Large intestine (tissue), 12 donors: ENCODE measurements around the gene PDILT. TPM values are rescaled to one million over a fixed set of nuclear protein-coding genes. Genes with fewer than 3 reads are reported as not detected.
"Not testable (repeated sequence)": the region's sequence is repeated elsewhere in the genome, so short reads cannot be mapped to it uniquely, and the experiment has no call there.

Experiments used
- DNase-seq, 2 donors: peaks; one replicate each; pipeline versions ENCODE4 v3.0.0 to v3.0.0-alpha.2; 2013
- H3K27ac ChIP-seq: one replicate; pipeline ENCODE4 v1.5.1; 2013; ENCODE audit warnings: low read length
- H3K27me3 ChIP-seq: 2 replicates; pipeline ENCODE4 v1.6.1; 2013; ENCODE audit warnings: low read length; ENCODE audit not compliant: control insufficient read depth, insufficient read depth
- H3K36me3 ChIP-seq: 2 replicates; pipeline ENCODE4 v1.6.1; 2013; ENCODE audit warnings: low read length; ENCODE audit not compliant: control insufficient read depth, insufficient read depth
- H3K4me1 ChIP-seq: one replicate; pipeline ENCODE4 v1.6.1; 2013; ENCODE audit warnings: low read length; ENCODE audit not compliant: control insufficient read depth, insufficient read depth
- H3K4me3 ChIP-seq: one replicate; pipeline ENCODE4 v1.5.1; 2013; ENCODE audit warnings: low read length
- H3K9me3 ChIP-seq: one replicate; pipeline ENCODE4 v1.6.1; 2013; ENCODE audit warnings: mild to moderate bottlenecking, low read depth, low read length, moderate library complexity; ENCODE audit not compliant: control insufficient read depth
- WGBS: methylation state at CpG from one replicate; pipeline ENCODE4 v1.1.5; 2013; ENCODE audit warnings: low lambda C conversion rate; ENCODE audit not compliant: insufficient coverage; 5-methylcytosine and 5-hydroxymethylcytosine counted together
- long read RNA-seq, 11 donors: transcript quantifications; one replicate each; lab custom pipeline, GENCODE V29; 2026
- polyA plus RNA-seq: library from polyadenylated mRNA; unstranded; fragments of 120-200 nt; gene quantifications from one replicate; pipeline ENCODE4 v1.2.1, GENCODE V29; 2013

The PDILT gene, protein sequence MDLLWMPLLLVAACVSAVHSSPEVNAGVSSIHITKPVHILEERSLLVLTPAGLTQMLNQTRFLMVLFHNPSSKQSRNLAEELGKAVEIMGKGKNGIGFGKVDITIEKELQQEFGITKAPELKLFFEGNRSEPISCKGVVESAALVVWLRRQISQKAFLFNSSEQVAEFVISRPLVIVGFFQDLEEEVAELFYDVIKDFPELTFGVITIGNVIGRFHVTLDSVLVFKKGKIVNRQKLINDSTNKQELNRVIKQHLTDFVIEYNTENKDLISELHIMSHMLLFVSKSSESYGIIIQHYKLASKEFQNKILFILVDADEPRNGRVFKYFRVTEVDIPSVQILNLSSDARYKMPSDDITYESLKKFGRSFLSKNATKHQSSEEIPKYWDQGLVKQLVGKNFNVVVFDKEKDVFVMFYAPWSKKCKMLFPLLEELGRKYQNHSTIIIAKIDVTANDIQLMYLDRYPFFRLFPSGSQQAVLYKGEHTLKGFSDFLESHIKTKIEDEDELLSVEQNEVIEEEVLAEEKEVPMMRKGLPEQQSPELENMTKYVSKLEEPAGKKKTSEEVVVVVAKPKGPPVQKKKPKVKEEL
- polyA plus RNA-seq: not detected
- long read RNA-seq, donor 1: 0 reads
- long read RNA-seq, donor 2: 0 reads
- long read RNA-seq, donor 3: 0 reads
- long read RNA-seq, donor 4: 0 reads
- long read RNA-seq, donor 5: 0 reads
- long read RNA-seq, donor 6: 0 reads
- long read RNA-seq, donor 7: 0 reads
- long read RNA-seq, donor 8: 0 reads
- long read RNA-seq, donor 9: 0 reads
- long read RNA-seq, donor 10: 0 reads
- long read RNA-seq, donor 11: 0 reads

GRCh38 chr16:20404637-20405036 lies at the start of gene PDILT:
Gene PDILT, minus strand, starts transcription at chr16:20404737. Its CDS starts 5,437 bp downstream, at chr16:20399300.
- H3K9me3 ChIP-seq: no peaks in the 10 kb centered on the region
- H3K4me3 ChIP-seq: no peak within 1 kb of the TSS
- no peaks in the 10 kb centered on the region for H3K27me3 ChIP-seq
- no CpG with 5 or more reads among the region's 2 CpGs for WGBS
- peaks cover 4% of the 10 kb centered on the region for H3K4me1 ChIP-seq
- no peaks in the 10 kb centered on the region for H3K36me3 ChIP-seq
- DNase-seq: no peak
- no peak within 1 kb of the TSS for H3K27ac ChIP-seq

DNA sequence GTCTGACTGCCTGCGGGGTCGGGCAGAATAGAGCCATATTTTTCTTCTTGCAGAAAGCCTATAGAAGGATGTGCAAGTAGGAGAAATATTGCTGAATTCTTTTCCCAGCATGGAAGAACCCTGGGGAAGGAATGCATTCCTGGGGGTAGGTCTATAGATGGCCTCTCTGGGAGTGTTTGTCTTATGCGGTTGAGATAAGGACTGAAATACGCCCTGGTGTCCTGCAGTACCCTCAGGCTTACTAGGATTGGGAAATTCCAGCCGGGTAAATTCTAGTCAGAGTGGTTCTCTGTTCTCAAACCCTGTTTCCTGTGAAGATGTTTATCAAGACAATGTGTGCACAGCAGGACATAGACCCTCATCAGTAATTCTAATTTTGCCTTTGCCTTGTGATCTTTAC lies 49.1 kb upstream of the PDILT start:
- not testable (repeated sequence) for H3K36me3 ChIP-seq, H3K4me3 ChIP-seq, H3K4me1 ChIP-seq, H3K27me3 ChIP-seq, H3K27ac ChIP-seq, H3K9me3 ChIP-seq, DNase-seq
- WGBS: no CpG with 5 or more reads among the region's 5 CpGs

- no CpG with 5 or more reads among the region's 1 CpG for WGBS
Observed at GRCh38 chr16:20451364-20451763, 46.8 kb upstream of the PDILT start, which contains the start of gene ACSM2A. Gene ACSM2A, plus strand, starts transcription at chr16:20451521. Its CDS starts 8,594 bp downstream, at chr16:20460115.

DNA sequence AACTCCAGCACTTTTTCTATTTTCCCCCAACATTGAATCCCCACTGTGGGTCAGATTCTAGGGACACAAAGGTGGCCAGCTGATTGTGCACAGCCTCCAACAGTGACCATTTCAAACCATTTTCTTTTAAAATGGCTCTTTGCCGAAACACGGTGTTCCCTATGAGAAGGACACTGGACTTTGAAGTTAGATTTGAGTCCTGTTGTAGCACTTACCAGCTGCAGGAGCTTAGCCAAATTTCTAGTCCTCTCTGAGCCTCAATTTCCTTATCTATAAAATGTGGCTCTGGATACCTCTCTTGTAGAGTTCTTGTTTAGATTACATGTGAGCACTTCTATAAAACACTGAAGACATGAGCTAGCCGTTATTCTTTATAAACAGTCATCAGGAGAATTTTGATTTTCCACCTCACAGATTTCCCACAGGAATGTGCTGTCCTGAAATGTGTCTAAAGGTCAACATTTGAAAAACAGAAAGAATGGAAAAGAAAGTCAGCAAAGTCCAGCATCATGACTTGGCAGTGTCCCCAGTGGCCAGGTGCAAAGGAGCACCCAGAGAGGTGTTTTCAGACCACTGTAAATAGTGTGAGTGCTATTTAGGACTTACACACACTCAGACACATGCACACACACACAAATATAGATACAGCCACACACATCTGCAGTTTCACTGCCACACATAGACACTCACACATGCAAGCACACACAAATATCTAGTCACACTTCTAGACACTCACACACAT lies 42.3 kb upstream of the PDILT start:
- not testable (repeated sequence) for H3K27ac ChIP-seq, H3K4me3 ChIP-seq, H3K4me1 ChIP-seq, H3K27me3 ChIP-seq, DNase-seq, H3K9me3 ChIP-seq, H3K36me3 ChIP-seq
- no CpG with 5 or more reads among the region's 3 CpGs for WGBS

More at GRCh38 chr16:20451364-20451763, 46.8 kb upstream of the PDILT start, which contains the start of gene ACSM2A:
- H3K27me3 ChIP-seq, DNase-seq, H3K36me3 ChIP-seq, H3K9me3 ChIP-seq, H3K27ac ChIP-seq, H3K4me1 ChIP-seq, H3K4me3 ChIP-seq: not testable (repeated sequence)

DNA sequence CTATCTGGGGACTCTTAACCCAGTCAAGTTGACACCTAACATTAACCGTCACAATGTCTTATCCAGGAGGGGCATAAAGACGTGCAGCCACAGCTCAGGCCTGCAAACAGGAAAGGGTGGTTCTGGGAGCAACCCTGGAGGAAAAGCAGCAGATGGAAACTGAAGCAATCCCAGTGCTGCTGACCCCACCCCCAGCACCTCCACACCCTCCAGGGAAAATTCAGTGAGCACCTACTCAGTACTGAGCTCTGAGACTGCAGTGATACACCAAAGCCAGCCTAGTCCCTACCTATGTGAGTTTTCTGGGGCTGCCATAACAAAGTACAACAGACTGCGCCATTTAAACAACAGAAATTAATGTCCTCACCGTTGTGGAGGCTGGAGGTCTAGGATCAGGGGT lies 37.3 kb upstream of the PDILT start:
- H3K27me3 ChIP-seq, H3K36me3 ChIP-seq, H3K27ac ChIP-seq, DNase-seq, H3K4me1 ChIP-seq, H3K9me3 ChIP-seq, H3K4me3 ChIP-seq: not testable (repeated sequence)
- WGBS: no CpG with 5 or more reads among the region's 4 CpGs

GRCh38 chr16:20441191-20441590 lies 36.7 kb upstream of the PDILT start:
- Histone ChIP-seq H3K27ac (peak overlapping the region; percentile 23), H3K4me3 (no peak overlapping the region), H3K4me1 (peaks cover 7% of the 10 kb centered on the region), H3K36me3 (no peaks in the 10 kb centered on the region), H3K27me3 (no peaks in the 10 kb centered on the region), H3K9me3 (no peaks in the 10 kb centered on the region)
- WGBS: no CpG with 5 or more reads among the region's 3 CpGs
- DNase-seq: no peak

DNA sequence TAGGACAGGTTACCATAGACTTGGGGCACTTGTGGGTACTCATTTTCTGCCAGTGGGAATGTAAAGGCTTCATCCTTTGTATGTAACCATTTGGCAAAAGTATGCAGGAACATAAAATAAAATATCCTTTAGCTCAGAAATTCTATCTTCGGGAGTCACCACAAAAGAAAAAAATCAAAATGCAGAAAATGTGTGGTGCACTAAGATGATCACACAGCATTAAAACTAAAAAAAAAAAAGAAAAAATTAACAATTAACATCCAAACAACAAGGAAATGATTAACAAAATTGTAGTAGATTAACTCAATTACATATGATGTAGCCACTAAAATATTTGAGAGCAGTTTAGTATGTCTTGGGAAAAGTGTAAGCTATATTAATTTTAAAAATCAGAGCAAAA lies 36.2 kb upstream of the PDILT start:
- not testable (repeated sequence) for H3K27me3 ChIP-seq, H3K36me3 ChIP-seq, H3K4me3 ChIP-seq, H3K9me3 ChIP-seq, DNase-seq, H3K4me1 ChIP-seq
- H3K27ac ChIP-seq: peak overlapping the region; percentile 23
- WGBS: 88% methylated on average over 1 of the region's 1 CpG

- not testable (repeated sequence) for H3K4me3 ChIP-seq, DNase-seq, H3K36me3 ChIP-seq, H3K27me3 ChIP-seq, H3K9me3 ChIP-seq, H3K4me1 ChIP-seq, H3K27ac ChIP-seq
- no CpG with 5 or more reads among the region's 3 CpGs for WGBS
Observed at GRCh38 chr16:20439820-20440231, 35.3 kb upstream of the PDILT start.

DNA sequence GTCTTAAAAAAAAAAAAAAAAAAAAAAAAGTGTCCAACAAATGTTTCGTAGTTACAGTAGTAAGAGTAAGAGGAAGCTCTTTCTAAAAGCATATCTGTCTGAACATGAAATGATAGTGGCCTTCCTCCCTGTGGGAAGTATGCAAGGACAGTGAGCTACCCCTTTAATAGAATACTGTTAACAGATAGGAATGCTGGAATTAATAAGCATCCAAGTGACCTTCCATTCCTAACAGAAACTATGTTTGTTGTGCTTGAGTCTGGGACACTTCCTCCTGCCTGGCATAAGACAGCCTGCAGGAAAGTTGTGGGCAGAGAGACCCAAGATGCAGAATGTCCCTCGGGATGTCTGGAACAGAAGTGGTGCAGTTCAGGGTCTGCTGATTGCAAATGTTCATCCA lies 34.4 kb upstream of the PDILT start:
- not testable (repeated sequence) for H3K27me3 ChIP-seq, DNase-seq, H3K9me3 ChIP-seq, H3K36me3 ChIP-seq, H3K4me3 ChIP-seq, H3K4me1 ChIP-seq, H3K27ac ChIP-seq
- WGBS: no CpG with 5 or more reads among the region's 2 CpGs

- H3K36me3 ChIP-seq: no peaks in the 10 kb centered on the region
- H3K27me3 ChIP-seq: no peaks in the 10 kb centered on the region
- H3K4me1 ChIP-seq: peaks cover under 1% of the 10 kb centered on the region
- H3K4me3 ChIP-seq: no peak overlapping the region
- H3K27ac ChIP-seq: no peak overlapping the region
- DNase-seq: no peak
- H3K9me3 ChIP-seq: no peaks in the 10 kb centered on the region
- WGBS: no CpG with 5 or more reads among the region's 11 CpGs
Observed at GRCh38 chr16:20430948-20431347, 26.4 kb upstream of the PDILT start.
